Forelimb muscle (tissue), 1 donor: ENCODE measurements around the gene ZMAT3. TPM values are rescaled to one million over a fixed set of nuclear protein-coding genes. Genes with fewer than 3 reads are reported as not detected.
A peak's percentile ranks its signal among the peaks of the same experiment; 100 is the strongest.

ENCODE experiments used
- DNase-seq: peaks from one replicate; pipeline ENCODE4 v3.0.0-alpha.2; 2013; ENCODE audit warnings: low read depth
- polyA plus RNA-seq: library from polyadenylated mRNA; unstranded; fragments of 120-200 nt; gene quantifications from one replicate; pipeline ENCODE4 v1.2.1, GENCODE V29; 2013; ENCODE audit not compliant: insufficient read length

Gene ZMAT3
- polyA plus RNA-seq, 1 donor, result 5.7 TPM

DNA sequence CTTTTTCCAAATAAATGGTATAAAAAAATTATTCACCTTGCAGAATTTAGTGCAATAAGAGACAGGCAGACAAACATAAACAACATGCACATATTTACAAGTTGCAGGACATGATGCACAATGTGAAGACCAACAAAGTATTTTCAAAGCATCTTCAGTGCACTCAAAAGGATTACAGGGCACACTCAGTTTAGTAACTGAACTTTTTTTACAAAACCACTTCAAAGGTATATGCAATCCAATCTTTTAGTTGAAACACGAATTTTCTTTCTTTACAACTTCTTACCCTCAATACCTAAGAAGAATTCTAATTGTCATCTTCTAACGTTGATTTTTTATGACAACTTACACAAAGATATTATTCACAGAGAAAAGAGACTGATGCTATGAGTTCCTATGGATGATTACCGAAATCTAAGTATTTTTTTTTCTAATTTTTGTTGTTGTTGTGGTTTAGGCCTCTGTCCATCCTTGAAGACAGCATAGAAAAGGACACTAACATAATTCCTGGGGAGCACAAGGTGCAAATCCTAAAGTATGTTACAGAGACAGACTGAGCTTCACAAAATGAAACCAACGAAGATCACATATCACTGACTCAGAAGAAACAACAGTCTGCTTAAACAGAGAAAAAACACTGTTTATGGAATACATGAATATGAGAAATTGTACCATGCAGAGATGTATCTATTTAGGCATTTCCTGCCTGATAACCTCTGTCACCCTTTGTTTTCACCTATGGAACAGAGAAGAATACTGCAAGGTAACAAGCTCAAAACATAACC is 50.3 kb downstream of the ZMAT3 start:
- DNase-seq, result no peak

- peak; percentile 36 for DNase-seq
Measured at GRCh38 chr3:179020112-179020511, 51.5 kb downstream of the ZMAT3 start.

DNA sequence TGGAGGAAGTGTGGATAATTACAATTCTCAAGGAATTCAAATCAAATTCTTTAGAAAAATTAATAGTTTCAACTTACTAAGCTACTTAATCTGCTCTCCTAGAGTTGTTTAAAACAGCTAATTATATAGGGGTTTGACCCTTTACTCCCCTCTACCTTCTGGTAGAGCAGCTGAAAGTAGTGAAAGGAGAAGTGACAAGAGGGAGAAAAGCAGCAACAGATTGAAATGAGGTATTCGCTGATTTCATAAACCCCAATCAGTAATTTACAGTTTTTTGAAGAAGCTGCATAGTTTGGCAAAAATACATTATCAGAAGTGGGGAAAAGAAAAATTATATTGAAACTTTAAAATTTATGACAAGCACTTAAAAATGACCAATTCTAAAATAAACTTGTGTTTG is 52.8 kb downstream of the ZMAT3 start:
- DNase-seq, result no peak

DNA sequence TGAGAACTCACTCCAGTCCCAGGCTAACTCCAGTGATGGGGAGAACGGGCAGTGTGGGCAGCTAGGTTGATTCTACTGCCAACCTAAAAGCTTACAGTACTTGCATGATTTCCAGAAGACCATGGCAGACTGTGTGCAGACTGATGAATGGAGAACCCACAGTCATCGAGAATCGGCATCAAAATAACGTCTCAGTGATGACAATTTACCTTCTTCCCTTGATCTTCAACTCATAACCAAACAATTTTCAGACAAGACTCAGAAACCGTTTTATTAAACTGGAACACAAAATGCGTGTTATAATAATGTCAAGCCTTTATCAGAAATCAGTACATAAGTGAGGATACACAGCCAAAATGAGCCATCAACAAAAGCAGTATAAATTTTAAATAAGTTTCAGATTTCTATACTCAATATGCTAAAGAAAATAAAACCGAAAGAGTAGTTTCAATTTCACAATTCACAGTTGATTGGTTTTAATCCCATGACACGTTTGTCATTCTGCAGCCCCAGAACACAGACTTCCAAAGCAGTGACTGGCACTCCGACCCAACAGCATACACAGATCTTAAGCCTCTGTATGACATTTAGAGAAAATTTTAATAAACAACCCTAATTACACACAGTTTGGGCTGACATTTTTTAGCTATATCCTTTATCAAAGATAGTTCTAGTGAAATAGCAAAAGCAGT is 54.5 kb downstream of the ZMAT3 start:
- no peak for DNase-seq

DNA sequence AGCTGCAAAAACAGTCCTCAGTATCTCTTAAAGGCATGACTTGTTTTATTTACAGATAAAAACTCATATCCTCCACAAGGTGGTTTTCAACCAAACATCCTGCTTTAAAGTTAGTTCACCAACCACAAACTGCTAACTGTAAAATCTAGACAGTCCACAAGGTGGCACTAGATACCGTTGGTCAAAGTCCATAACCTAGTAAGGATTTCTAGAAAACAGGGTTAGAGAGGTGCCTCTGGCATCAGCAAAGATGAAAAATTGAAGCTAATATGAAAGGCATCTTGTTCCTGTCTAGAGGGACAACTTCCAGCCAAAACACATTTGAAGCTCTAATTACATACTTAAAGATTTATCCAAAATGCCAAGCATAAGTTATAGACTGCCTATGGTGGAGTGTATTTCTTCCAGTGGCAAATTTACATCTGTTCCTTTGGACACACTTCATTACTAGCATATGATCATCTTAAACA is 56.0 kb downstream of the ZMAT3 start:
- DNase-seq, result peak; percentile 67

DNA sequence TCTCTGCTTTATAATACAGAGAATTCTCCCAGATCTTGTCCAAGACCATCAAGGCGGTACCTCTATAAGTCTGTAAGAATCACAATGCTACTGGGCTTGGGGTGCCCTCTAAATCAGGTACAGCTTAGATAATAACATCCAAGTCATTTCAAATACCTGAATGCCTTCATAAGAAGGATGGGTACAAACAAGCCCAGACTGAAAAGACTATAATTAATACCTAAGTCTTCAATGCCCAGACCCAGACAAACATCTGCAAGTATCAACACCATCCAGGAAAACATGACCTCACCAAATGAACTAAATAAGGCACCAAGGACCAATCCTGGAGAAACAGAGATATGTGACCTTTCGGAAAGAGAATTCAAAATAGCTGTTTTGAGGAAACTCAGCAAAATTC is 65.9 kb downstream of the ZMAT3 start:
- no peak for DNase-seq

- no peak for DNase-seq
Measured at GRCh38 chr3:179005213-179005612, 66.4 kb downstream of the ZMAT3 start.

DNA sequence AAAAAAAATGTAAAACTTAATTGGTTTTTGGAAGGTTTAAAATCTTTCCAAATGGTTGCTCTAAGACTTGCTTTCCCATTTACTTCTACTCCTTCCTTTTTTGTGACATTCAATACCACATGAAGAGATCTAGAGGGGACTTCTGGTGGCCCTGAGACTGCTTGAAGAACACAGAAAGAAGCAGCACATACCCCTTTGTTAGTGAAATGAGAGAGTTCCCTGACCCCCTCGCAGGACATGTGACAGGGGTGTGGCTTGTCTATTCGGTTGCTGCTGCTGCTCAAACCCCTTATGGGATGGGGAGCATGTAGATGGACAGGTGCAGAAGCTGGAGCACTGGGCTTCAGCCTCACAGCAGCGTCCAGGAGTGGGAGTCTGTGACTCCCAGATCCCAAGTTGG is 71.0 kb downstream of the ZMAT3 start:
- DNase-seq, result no peak

GRCh38 chr3:179000144-179000543 is 71.5 kb downstream of the ZMAT3 start:
- no peak for DNase-seq

DNA sequence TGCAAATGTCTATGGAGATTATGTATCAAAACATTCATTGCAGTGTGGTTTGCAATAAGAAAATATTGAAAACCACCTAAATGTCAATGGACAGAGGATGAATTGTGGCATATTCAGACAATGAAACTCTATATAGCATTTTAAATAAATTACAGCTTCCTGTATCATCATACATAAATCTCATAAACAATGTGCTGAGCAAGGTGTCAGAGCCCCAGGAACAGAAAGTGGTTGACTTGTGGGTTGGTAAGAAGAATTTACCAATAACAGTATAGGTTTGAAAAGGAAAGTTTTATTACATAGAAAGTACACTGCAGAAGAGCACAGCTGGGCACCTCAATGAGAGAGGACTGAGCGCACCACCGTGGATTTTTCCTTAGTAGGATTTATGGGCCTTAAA is 75.2 kb downstream of the ZMAT3 start:
- no peak for DNase-seq

- DNase-seq, result no peak
Measured at GRCh38 chr3:178990293-178990692, 81.3 kb downstream of the ZMAT3 start.

GRCh38 chr3:178989821-178990220 is 81.8 kb downstream of the ZMAT3 start:
- no peak for DNase-seq

DNA sequence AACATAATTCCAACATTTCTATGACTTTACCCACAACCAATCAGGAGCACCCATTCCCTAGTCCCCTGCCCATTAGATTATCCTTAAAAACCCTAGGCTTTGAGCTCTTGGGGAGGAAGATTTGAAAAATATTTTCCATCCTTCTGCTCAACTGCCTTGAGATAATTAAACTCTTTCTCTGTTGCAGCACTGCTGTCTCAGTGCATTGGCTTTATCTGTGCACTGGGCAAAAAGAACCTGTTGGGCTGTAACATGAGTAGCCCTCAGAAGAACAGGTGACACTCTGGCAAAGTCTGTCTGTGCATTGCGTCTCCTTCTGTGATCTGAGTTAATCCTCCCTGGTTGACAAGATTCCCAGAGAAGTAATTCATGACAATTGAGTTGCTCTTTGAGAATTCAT is 83.9 kb downstream of the ZMAT3 start:
- no peak for DNase-seq

GRCh38 chr3:178986456-178986855 is 85.2 kb downstream of the ZMAT3 start:
- no peak for DNase-seq

- DNase-seq, result no peak
Measured at GRCh38 chr3:178982137-178982536, 89.5 kb downstream of the ZMAT3 start.

DNA sequence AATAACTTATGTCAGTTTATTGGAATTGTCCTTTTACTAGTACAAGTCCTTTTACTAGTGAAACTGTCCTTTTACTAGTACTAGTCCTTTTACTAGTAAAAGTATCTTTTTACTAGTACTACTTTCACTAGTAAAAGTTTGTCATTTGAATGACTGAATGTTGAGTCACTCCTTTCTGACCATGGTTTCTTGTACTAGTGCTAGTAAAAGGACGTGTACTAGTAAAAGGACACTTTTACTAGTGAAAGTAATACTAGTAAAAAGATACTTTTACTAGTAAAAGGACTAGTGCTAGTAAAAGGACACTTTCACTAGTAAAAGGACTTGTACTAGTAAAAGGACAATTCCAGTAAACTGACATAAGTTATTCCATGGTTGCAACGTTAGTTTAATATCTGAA is 96.3 kb downstream of the ZMAT3 start:
- no peak for DNase-seq

- DNase-seq, result no peak
Measured at GRCh38 chr3:178971614-178972013, 100.0 kb downstream of the ZMAT3 start.

DNA sequence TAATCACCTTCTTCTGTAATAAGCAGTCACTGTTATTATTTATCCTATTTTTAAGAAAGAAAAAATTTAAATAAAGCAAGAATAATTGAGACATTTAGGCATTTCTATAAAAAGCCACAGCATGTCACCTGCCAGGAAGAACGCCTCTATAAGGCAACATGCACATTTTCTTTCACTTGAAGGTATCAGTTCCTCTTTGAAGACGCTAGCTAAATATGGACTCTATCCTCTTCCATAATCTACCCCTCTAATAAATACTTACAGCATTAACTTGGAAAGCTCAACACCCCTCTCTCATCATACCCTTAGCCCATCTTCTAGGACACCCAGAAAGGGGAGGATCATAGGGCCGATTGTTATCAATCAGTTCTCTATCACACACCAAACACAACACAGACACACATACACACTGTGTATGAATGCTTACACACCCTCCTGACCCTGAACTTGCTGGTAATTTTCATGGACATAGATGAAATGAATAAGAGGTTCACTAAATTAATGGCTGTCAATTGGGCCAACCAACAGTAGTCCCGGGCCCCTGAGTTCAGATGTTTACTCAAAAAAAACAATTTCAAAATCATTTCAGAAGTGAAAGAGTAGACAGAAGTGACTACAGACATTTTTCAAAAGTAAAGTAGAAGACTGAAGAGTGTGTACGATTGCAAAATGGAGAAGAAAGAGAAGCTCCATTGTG is 102.5 kb downstream of the ZMAT3 start:
- no peak for DNase-seq
